HG03342 (cell line): ENCODE data around the gene HACD1.

ENCODE experiments used
- ATAC-seq: cut with Tn5 transposase; IDR thresholded peaks from one replicate; pipeline ENCODE4 v1.9.1; 2021; ENCODE audit warnings: mild to moderate bottlenecking, moderate library complexity; ENCODE audit not compliant: unreplicated experiment

The HACD1 gene

GRCh38 chr10:17586821-17587234 is 30.3 kb downstream of the HACD1 start:
- ATAC-seq, result peak; percentile 57

- ATAC-seq, result peak; percentile 70
Measured at GRCh38 chr10:17585016-17585415, 32.2 kb downstream of the HACD1 start.

GRCh38 chr10:17580885-17581284 is 36.3 kb downstream of the HACD1 start:
- no peak for ATAC-seq

GRCh38 chr10:17578603-17579002 is 38.6 kb downstream of the HACD1 start:
- no peak for ATAC-seq

- no peak for ATAC-seq
Measured at GRCh38 chr10:17576768-17577167, 40.4 kb downstream of the HACD1 start.

GRCh38 chr10:17564911-17565310 is 52.3 kb downstream of the HACD1 start:
- ATAC-seq, result no peak

GRCh38 chr10:17563452-17563851 is 53.7 kb downstream of the HACD1 start:
- no peak for ATAC-seq

- ATAC-seq, result no peak
Measured at GRCh38 chr10:17562614-17563013, 54.6 kb downstream of the HACD1 start.

- no peak for ATAC-seq
Measured at GRCh38 chr10:17561111-17561510, 56.1 kb downstream of the HACD1 start.

- ATAC-seq, result no peak
Measured at GRCh38 chr10:17557459-17557858, 59.7 kb downstream of the HACD1 start.

- no peak for ATAC-seq
Measured at GRCh38 chr10:17548770-17549169, 68.4 kb downstream of the HACD1 start.

GRCh38 chr10:17548162-17548561 is 69.0 kb downstream of the HACD1 start:
- no peak for ATAC-seq

GRCh38 chr10:17547060-17547459 is 70.1 kb downstream of the HACD1 start:
- no peak for ATAC-seq

- ATAC-seq, result no peak
Measured at GRCh38 chr10:17544465-17544864, 72.7 kb downstream of the HACD1 start.
